C4-2B (cell line): ENCODE results near the gene CSNK1D.

Experiments
- CTCF ChIP-seq: fragments of 450-650 bp; conservative IDR thresholded peaks from 2 replicates; pipeline ENCODE4 v1.5.1; 2017; ENCODE audit warnings: mild to moderate bottlenecking
- ZFX ChIP-seq: fragments of 450-650 bp; IDR thresholded peaks from 2 replicates; pipeline ENCODE4 v1.6.1; 2017

GRCh38 chr17:82223517-82223916, 50.0 kb downstream of the CSNK1D start:
- TF ChIP-seq CTCF (no peak), ZFX (no peak)
